ENCODE data around the gene PARD3. TPM values are rescaled to one million over a fixed set of nuclear protein-coding genes. Genes with fewer than 3 reads are reported as not detected.

Gene PARD3
- total RNA-seq, 3 donors from 2014 or later, result 39.5 to 87.9 (median 47.0) TPM

DNA sequence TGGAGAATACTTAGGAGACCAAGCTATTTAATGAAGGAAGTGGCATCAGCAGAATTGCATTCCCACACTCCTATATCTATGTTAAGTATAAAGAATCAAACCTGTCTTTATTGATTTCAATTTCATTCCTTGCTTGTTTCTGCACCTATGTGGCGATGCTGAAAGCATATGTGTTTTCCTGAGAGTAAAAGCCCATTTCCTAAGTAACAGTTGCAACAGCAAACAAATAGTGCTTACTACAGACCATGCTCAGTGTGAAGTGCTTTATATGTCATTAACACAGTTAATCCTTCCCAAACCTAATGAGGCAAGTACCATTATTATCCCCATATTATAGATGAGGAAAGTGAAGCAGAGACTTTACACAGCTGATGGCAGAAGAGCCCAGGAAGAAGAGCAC, 552.1 kb downstream of the PARD3 start:
- H3K4me3 ChIP-seq, result no peak overlapping the region
- TF ChIP-seq, protein P1, sequence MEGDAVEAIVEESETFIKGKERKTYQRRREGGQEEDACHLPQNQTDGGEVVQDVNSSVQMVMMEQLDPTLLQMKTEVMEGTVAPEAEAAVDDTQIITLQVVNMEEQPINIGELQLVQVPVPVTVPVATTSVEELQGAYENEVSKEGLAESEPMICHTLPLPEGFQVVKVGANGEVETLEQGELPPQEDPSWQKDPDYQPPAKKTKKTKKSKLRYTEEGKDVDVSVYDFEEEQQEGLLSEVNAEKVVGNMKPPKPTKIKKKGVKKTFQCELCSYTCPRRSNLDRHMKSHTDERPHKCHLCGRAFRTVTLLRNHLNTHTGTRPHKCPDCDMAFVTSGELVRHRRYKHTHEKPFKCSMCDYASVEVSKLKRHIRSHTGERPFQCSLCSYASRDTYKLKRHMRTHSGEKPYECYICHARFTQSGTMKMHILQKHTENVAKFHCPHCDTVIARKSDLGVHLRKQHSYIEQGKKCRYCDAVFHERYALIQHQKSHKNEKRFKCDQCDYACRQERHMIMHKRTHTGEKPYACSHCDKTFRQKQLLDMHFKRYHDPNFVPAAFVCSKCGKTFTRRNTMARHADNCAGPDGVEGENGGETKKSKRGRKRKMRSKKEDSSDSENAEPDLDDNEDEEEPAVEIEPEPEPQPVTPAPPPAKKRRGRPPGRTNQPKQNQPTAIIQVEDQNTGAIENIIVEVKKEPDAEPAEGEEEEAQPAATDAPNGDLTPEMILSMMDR (IDR thresholded peaks at IDR 0.05), result no peak
- H3K4me1 ChIP-seq (ENCODE audit: low read depth), result no peaks in the 10 kb centered on the region
- H3K36me3 ChIP-seq (ENCODE audit: low read depth), result no peaks in the 10 kb centered on the region
- no peaks in the 10 kb centered on the region for H3K9me3 ChIP-seq
- intact Hi-C loops (cut with DNase I, micrococcal nuclease), result no loop called here
- no peak for DNase-seq
- ATAC-seq, result no peak

DNA sequence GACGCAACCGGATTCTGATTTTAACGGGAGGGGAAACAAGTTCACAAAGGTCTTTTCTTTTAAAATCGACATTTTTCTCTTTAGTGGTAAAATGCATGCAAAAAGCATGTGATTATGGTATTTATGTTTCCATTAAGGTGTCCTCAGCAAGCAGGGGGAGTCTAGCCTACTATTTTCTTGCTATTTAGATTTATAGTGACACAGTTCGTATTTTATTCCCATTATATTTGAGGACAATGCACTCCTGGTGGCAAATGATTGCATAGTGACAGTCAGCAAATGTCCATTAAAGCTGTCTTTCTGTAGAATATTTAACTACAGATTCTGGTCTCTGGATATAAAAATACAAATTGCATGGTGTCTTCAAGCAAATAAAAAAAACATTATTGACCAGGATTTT, 554.2 kb downstream of the PARD3 start:
- intact Hi-C loops (cut with DNase I, micrococcal nuclease), result no loop called here
- H3K4me3 ChIP-seq, result no peak overlapping the region
- no peak for DNase-seq
- H3K4me1 ChIP-seq (ENCODE audit: low read depth), result no peaks in the 10 kb centered on the region
- H3K9me3 ChIP-seq, result no peaks in the 10 kb centered on the region
- no peaks in the 10 kb centered on the region for H3K36me3 ChIP-seq (ENCODE audit: low read depth)
- ATAC-seq, result no peak
- TF ChIP-seq, protein P1 (IDR thresholded peaks at IDR 0.05), result no peak

DNA sequence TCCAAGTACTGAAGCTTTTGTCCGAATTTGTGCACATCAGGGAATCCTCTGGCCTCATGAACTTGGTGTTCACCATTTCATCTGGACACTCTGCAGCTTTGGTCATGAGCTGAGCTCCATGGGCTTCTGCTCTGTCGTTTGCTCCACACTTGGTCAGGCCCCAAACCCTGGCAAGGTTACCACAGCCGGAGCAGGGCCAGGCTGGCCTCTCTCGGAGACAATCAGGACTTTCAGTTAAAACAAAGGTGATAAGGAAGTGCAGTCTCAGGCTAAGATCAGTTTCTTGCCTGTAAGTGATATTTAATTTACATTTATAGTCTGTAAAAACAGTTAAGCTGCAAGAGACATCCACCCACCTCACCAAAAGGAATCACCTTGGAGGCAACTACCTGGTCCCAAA, 558.9 kb downstream of the PARD3 start:
- Histone ChIP-seq H3K9me3 (no peaks in the 10 kb centered on the region), H3K4me1 (ENCODE audit: low read depth) (peaks cover 8% of the 10 kb centered on the region), H3K36me3 (ENCODE audit: low read depth) (no peaks in the 10 kb centered on the region), H3K4me3 (no peak overlapping the region)
- TF ChIP-seq, protein P1 (IDR thresholded peaks at IDR 0.05), result no peak
- DNase-seq (peak in 2 of 3 donors; percentile 31 to 56), ATAC-seq (peak; percentile 77)
- intact Hi-C loops (cut with DNase I, micrococcal nuclease), result no loop called here

DNA sequence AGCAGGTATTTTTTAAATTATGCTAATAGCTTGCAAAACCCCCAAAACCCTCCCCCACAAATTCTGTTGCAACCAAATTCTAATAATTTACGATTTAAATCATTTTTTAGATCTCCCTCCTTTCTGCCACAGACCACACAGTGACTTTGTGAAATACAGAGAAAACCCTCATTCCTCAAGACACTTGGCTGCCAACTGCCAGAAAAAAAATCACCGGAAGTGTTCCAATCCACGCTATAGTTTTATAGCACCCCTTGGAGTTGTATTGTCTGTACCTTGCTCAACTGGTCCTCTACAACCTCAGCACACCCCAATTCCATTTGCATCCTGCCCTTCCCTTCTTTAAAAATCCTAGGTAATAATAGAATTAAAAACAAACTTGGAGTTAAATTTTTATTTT, 560.1 kb downstream of the PARD3 start:
- ATAC-seq, result peak; percentile 78
- Histone ChIP-seq H3K4me3 (no peak overlapping the region), H3K36me3 (ENCODE audit: low read depth) (no peaks in the 10 kb centered on the region), H3K9me3 (no peaks in the 10 kb centered on the region), H3K4me1 (ENCODE audit: low read depth) (peaks cover 8% of the 10 kb centered on the region)
- TF ChIP-seq, protein P1 (IDR thresholded peaks at IDR 0.05), result no peak
- peak in 1 of 3 donors; percentile 50 for DNase-seq
- intact Hi-C loops (cut with DNase I, micrococcal nuclease), result no loop called here

DNA sequence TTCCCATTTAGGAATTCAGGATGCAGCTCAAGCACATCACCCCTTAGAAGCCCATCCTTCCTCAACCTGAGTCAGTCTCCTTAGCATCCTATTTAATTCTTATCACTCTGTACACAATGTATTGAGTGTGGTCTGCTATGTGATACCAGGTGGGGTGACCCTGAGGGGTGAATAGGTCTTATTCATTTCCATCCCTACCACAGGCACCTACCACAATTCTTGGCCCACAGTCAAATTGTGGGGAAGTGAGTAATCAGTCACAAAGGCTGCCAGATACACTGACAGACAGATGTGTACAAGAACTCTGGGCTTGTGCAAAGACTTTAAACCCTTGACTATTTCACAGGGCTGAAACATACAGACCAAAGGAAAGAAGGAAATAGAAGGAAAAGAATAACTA, 560.5 kb downstream of the PARD3 start:
- Histone ChIP-seq H3K9me3 (no peaks in the 10 kb centered on the region), H3K36me3 (ENCODE audit: low read depth) (no peaks in the 10 kb centered on the region), H3K4me1 (ENCODE audit: low read depth) (peaks cover 8% of the 10 kb centered on the region), H3K4me3 (no peak overlapping the region)
- TF ChIP-seq, protein P1 (IDR thresholded peaks at IDR 0.05), result no peak
- DNase-seq (peak in 1 of 3 donors; percentile 30), ATAC-seq (peak; percentile 81)
- intact Hi-C loops (cut with DNase I, micrococcal nuclease), result no loop called here

DNA sequence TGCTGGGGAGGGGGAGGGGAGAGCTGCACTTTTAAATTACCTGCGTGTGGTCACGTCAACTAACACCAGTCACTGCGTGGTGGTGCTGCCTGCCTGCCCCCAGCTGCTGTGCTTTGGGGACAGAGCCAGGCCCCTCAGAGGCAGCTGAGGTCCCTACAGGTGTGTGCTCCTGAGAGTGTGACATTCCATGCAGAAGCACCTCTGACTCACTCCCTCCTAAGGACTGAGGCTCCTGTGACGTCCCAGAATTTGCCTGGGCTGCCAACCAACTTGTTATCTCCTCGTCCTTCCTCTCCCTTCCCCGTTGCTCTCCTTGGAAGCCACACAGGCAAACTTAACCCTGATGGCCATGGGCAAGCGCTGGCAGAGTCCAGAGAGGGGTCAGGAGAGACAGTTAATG, 563.0 kb downstream of the PARD3 start:
- no peaks in the 10 kb centered on the region for H3K36me3 ChIP-seq (ENCODE audit: low read depth)
- intact Hi-C loops (cut with DNase I, micrococcal nuclease), result no loop called here
- TF ChIP-seq, protein P1 (IDR thresholded peaks at IDR 0.05), result no peak
- DNase-seq (no peak), ATAC-seq (peak; percentile 44)
- peaks cover 8% of the 10 kb centered on the region for H3K4me1 ChIP-seq (ENCODE audit: low read depth)
- H3K9me3 ChIP-seq, result no peaks in the 10 kb centered on the region
- H3K4me3 ChIP-seq, result no peak overlapping the region
